ENCODE results near the gene CAMK1D.
"Not testable (repeated sequence)": the region's sequence is repeated elsewhere in the genome, so short reads cannot be mapped to it uniquely, and the experiment has no call there.

DNA sequence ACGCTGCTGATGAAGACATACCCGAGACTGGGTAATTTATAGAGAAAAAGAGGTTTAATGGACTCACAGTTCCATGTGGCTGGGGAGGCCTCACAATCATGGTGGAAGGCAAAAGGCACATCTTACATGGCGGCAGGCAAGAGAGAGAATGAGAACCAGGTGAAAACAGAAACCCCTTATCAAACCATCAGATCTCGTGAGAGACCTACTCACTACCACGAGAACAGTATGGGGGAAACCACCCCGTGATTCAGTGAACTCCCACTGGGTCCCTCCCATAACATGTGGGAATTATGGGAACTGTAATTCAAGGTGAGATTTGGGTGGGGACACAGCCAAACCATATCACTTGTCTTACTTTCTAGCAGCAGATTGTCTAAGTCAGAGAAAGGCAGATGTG, 90.4 kb downstream of the CAMK1D start:
- not testable (repeated sequence) for TF ChIP-seq CTCF (IDR thresholded peaks at IDR 0.05 in 4 of 5, conservative IDR thresholded peaks at IDR 0.05 in 1 of 5); POLR2A (IDR thresholded peaks at IDR 0.05)

All from gastrocnemius medialis (tissue), 4 donors.